KOPT-K1 (cell line): ENCODE results near the gene SRCIN1.
"Not testable (repeated sequence)": the region's sequence is repeated elsewhere in the genome, so short reads cannot be mapped to it uniquely, and the experiment has no call there.

ENCODE experiments used
- H3K27ac ChIP-seq: fragments of 200-600 bp; sonication (generic); 2 replicates; pipeline ENCODE4 v1.5.1; 2016; ENCODE audit warnings: antibody characterized with exemption, mild to moderate bottlenecking, low read depth, low read length; ENCODE audit not compliant: poor library complexity, severe bottlenecking
- H3K36me3 ChIP-seq: fragments of 200-600 bp; sonication (generic); 2 replicates; pipeline ENCODE4 v1.5.1; 2017; ENCODE audit warnings: antibody characterized with exemption, mild to moderate bottlenecking, low read length, moderate library complexity; ENCODE audit not compliant: insufficient read depth
- H3K9me3 ChIP-seq: fragments of 200-600 bp; sonication (generic); 2 replicates; pipeline ENCODE4 v1.5.1; 2017; ENCODE audit warnings: antibody characterized with exemption, low read length, mild to moderate bottlenecking; ENCODE audit not compliant: insufficient read depth, poor library complexity, severe bottlenecking

SRCIN1 gene

DNA sequence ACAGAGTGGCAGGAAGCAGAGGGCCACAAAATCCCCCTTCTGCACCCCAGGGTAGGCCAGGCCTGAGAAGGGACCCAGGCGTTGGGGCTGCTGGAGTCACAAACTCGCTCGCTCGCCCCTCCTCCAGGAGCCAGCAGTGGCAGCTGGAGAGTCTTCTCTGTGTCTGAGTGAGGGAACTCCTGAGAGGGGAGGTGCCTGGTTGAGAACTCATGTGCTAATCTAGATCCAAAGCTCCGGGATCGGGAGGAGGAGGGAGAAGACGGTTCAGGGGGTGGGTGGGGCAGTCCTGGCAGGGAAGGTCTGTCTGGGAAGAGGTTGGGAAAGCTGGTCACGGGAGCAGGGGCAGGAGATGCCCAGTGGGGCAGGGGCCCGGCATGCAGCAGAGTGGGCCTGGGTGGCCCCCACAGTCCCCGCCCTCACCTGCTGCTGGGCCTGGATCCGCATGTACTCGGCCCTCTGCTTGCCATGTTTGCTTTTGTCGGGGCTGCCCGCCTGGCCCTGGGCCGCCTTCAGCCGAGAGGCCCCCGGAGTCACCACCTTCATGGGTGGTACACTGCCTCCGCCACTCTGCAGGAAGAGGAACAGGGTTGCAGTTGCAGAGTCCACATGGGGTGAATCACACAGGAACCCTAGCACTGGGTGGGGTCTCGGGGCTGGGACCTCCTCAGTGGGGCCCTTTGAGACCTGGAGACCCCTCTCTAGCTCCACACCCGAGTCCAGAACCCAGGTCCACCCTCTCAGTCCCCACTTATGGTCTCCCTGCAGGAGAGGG, 62.2 kb downstream of the SRCIN1 start:
- Histone ChIP-seq H3K27ac (no peak overlapping the region), H3K9me3 (no peaks in the 10 kb centered on the region), H3K36me3 (no peaks in the 10 kb centered on the region)

DNA sequence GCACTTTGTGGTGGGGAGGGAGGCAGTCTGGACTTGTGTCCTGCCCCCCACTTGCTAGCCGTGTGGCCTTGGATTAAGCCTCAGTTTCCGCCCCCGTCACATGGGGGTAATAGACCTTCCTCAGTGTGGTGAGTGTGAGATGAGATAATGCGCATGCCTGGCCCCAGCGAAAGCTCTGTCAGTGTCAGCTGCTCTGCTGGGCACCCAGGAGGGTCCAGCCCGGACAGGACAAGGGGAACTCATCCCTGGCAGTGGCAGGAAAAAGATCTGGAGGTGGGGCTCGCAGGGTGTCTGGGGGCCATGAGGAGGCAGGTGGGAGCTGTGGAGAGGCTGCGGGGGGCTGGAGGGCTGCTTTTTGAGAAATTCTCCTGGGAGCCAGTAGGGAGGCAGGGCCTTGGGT, 63.5 kb downstream of the SRCIN1 start:
- Histone ChIP-seq H3K36me3 (no peaks in the 10 kb centered on the region), H3K27ac (no peak overlapping the region), H3K9me3 (no peaks in the 10 kb centered on the region)

GRCh38 chr17:38541281-38541680, 64.5 kb downstream of the SRCIN1 start:
- Histone ChIP-seq H3K27ac (no peak overlapping the region), H3K36me3 (no peaks in the 10 kb centered on the region), H3K9me3 (no peaks in the 10 kb centered on the region)

DNA sequence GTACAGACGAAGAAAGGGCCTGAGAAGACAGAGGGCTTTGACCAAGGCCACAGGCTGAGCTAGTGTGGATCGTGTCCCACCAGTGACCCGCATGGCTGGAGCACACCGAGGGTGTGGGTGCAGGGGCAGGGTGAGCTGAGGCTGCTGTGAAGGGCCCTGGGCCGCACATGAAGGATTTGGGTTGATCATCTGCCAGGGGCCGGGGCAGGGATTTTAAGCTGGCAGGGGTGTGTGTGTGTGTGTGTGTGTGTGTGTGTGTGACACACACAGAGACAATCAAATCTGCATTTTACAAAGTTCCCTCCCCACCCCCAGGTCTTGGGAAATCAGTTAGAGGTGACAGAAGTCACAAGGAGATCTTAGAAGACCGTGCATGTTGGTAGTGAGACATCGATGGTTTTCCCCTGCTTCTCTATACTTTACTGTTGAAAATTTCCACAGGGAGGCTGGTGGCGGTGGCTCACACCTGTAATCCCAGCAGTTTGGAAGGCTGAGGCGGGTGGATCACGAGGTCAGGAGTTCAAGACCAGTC, 65.2 kb downstream of the SRCIN1 start:
- Histone ChIP-seq H3K27ac (no peak overlapping the region), H3K9me3 (no peaks in the 10 kb centered on the region), H3K36me3 (no peaks in the 10 kb centered on the region)

DNA sequence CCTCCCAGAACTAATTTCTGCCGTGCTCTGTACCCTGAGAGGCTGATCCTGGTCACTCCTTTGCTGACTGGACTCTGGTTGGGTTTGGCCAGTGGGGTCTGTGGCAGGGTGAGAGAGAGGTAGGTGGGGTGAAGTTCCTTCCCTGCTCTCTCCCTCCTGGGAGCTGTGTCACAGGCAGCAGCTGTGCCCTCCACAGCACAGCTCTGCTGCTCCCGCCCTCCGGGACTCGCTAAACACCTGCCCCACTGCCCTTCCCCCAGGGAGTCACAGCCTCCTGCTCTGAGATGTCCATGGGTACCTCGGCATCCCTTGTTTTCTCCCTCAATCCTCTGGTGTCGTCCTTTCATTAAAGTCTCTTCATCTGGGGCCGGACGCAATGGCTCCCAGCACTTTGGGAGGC, 66.4 kb downstream of the SRCIN1 start:
- Histone ChIP-seq H3K9me3 (no peaks in the 10 kb centered on the region), H3K36me3 (no peaks in the 10 kb centered on the region), H3K27ac (no peak overlapping the region)

GRCh38 chr17:38538906-38539305, 66.8 kb downstream of the SRCIN1 start:
- Histone ChIP-seq H3K9me3 (no peaks in the 10 kb centered on the region), H3K27ac (no peak overlapping the region)

DNA sequence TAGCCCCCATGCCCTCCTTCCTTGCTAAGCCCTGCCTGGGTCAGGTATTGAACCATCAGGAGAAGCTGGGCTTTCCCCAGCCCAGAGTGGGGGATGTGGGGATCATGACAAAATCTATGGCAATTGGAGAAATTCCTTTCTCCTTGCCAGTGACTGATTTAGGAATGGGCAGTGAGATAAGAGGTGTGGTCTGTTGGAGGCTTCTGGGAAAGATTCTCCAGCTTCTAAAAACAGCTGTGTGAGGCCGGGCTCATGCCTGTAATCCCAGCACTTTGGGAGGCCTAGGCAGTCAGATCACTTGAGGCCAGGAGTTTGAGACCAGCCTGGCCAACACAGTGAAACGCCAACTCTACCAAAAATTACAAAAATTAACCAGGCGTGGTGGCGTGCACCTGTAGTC, 69.1 kb downstream of the SRCIN1 start:
- Histone ChIP-seq H3K27ac (no peak overlapping the region), H3K36me3 (no peaks in the 10 kb centered on the region), H3K9me3 (no peaks in the 10 kb centered on the region)

More at GRCh38 chr17:38538906-38539305, 66.8 kb downstream of the SRCIN1 start:
- no peaks in the 10 kb centered on the region for H3K36me3 ChIP-seq

DNA sequence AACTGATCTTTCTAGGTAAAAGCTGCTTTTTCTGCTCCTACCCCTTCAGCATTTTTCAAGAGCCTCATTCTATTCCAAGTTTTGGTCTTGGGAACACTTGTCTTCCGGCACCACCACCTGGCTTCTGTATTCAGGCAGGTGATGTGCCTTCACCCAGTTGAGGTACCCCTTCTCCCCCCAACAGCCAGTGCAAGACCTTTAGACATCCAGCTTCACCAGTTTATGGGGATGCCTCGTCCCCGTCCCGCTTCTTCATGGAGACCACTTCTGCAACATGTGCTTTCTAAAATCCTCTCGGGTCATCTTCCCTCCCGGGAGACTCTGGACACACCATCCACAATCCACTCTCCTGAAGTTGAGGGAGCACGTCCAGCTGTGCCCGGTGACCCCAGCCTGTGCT, 69.9 kb downstream of the SRCIN1 start:
- no peaks in the 10 kb centered on the region for H3K9me3 ChIP-seq
- no peaks in the 10 kb centered on the region for H3K36me3 ChIP-seq

GRCh38 chr17:38534498-38534885, 71.3 kb downstream of the SRCIN1 start:
- H3K27ac ChIP-seq = no peak overlapping the region
- no peaks in the 10 kb centered on the region for H3K9me3 ChIP-seq
- no peaks in the 10 kb centered on the region for H3K36me3 ChIP-seq

More for the DNA sequence above, 69.9 kb downstream of the SRCIN1 start:
- no peak overlapping the region for H3K27ac ChIP-seq

GRCh38 chr17:38533866-38534497, 71.8 kb downstream of the SRCIN1 start:
- Histone ChIP-seq H3K36me3 (no peaks in the 10 kb centered on the region), H3K9me3 (no peaks in the 10 kb centered on the region), H3K27ac (no peak overlapping the region)

- no peaks in the 10 kb centered on the region for H3K9me3 ChIP-seq
- no peak overlapping the region for H3K27ac ChIP-seq
- H3K36me3 ChIP-seq = no peaks in the 10 kb centered on the region
These were observed 72.5 kb downstream of the SRCIN1 start for GRCh38 chr17:38533241-38533640.

DNA sequence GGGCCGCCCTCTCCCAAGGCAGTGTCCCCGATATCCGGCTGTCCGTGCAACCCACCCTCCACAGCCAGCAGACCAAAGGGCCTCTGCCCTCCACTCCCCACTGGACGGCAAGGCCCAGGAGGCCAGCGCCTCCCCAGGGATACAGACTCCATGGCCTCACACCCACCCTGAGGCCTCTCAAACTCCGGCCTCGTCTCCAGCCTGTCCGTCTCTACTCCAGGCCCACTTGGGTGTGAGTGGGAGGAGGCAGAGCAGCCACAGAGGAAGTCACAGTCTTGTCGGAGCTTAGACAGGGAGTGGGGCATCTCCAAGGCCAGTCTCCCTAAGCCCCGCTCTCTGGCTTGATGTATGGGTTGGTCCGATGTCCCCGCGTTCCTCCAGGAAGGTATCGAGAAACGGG, 73.3 kb downstream of the SRCIN1 start:
- H3K9me3 ChIP-seq = no peaks in the 10 kb centered on the region
- no peak overlapping the region for H3K27ac ChIP-seq
- H3K36me3 ChIP-seq = no peaks in the 10 kb centered on the region

GRCh38 chr17:38531761-38532160, 74.0 kb downstream of the SRCIN1 start:
- H3K27ac ChIP-seq, H3K9me3 ChIP-seq, H3K36me3 ChIP-seq: not testable (repeated sequence)

DNA sequence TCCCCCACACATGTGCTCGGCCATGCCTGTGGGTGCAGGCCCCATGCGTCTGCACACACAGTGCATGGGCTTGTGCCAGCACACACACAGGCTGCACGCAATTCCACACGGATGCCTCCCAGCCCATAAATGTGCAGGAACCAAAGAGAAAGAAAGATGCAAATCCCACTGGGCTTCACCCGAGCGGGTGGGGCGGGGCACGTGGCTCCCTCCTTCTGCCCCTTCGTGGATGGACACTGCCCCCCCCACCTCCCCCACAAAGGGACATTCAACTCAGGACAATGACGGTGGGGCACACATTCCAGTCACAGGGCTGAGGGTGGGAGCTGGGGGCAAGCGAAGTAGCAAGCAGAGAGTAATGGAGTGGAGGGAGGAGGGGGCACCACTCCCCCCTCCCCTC, 74.9 kb downstream of the SRCIN1 start:
- not testable (repeated sequence) for H3K36me3 ChIP-seq, H3K27ac ChIP-seq, H3K9me3 ChIP-seq

- H3K27ac ChIP-seq, H3K9me3 ChIP-seq, H3K36me3 ChIP-seq: not testable (repeated sequence)
These were observed 77.6 kb downstream of the SRCIN1 start for GRCh38 chr17:38528141-38528540.

DNA sequence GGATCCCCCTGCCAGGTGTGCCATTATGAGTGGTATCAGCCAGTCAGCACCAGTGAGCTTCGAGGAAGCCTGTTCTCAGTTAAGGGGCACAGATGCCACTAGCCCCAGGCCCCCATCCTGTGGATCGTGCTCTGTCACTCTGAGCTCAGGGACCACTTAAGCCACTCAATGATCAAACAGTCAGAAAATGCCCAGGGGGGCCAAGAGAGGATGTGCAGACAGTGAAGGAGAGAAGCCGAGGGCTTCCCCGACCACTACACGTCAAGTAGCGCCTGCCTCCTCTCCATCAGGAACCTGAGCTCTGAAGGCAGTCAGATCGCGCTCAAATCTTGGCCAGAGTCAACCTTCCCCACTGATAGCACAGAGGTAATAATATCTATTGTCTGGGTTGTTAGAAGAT, 79.2 kb downstream of the SRCIN1 start:
- not testable (repeated sequence) for H3K36me3 ChIP-seq, H3K27ac ChIP-seq, H3K9me3 ChIP-seq
